ENCODE data around the gene ATP8A1.

Gene ATP8A1

GRCh38 chr4:42637104-42637503 is 19.8 kb downstream of the ATP8A1 start:
- no peak overlapping the region for H3K4me3 ChIP-seq (ENCODE audit: low read depth, low read length)
- H3K36me3 ChIP-seq (replicated peaks), result no peaks in the 10 kb centered on the region
- H3K27ac ChIP-seq, result no peak overlapping the region
- no peaks in the 10 kb centered on the region for H3K27me3 ChIP-seq (replicated peaks)
- DNase-seq, result no peak
- TF ChIP-seq CTCF (IDR thresholded peaks at IDR 0.05; ENCODE audit: low read depth, low read length, missing control alignments), result no peak
- in situ Hi-C loops (cut with HindIII; ENCODE audit: low pct_ligation_motif_present, low sequenced_read_pairs), result no loop called here

GRCh38 chr4:42636645-42636949 is 20.3 kb downstream of the ATP8A1 start:
- no peak overlapping the region for H3K4me3 ChIP-seq (ENCODE audit: low read depth, low read length)
- no peak for DNase-seq
- TF ChIP-seq CTCF (IDR thresholded peaks at IDR 0.05; ENCODE audit: low read depth, low read length, missing control alignments), result no peak
- in situ Hi-C loops (cut with HindIII; ENCODE audit: low pct_ligation_motif_present, low sequenced_read_pairs), result no loop called here
- H3K27ac ChIP-seq, result no peak overlapping the region
- H3K27me3 ChIP-seq (replicated peaks), result no peaks in the 10 kb centered on the region
- H3K36me3 ChIP-seq (replicated peaks), result no peaks in the 10 kb centered on the region

GRCh38 chr4:42633605-42634388 is 23.1 kb downstream of the ATP8A1 start:
- Histone ChIP-seq H3K4me3 (ENCODE audit: low read depth, low read length) (no peak overlapping the region), H3K36me3 (replicated peaks) (no peaks in the 10 kb centered on the region), H3K27me3 (replicated peaks) (no peaks in the 10 kb centered on the region), H3K27ac (no peak overlapping the region)
- no peak for TF ChIP-seq CTCF (IDR thresholded peaks at IDR 0.05; ENCODE audit: low read depth, low read length, missing control alignments)
- in situ Hi-C loops (cut with HindIII; ENCODE audit: low pct_ligation_motif_present, low sequenced_read_pairs), result no loop called here
- DNase-seq, result no peak

GRCh38 chr4:42632653-42633382 is 24.1 kb downstream of the ATP8A1 start:
- Histone ChIP-seq H3K4me3 (ENCODE audit: low read depth, low read length) (no peak overlapping the region), H3K27ac (no peak overlapping the region), H3K36me3 (replicated peaks) (no peaks in the 10 kb centered on the region), H3K27me3 (replicated peaks) (no peaks in the 10 kb centered on the region)
- no peak for DNase-seq
- no peak for TF ChIP-seq CTCF (IDR thresholded peaks at IDR 0.05; ENCODE audit: low read depth, low read length, missing control alignments)
- in situ Hi-C loops (cut with HindIII; ENCODE audit: low pct_ligation_motif_present, low sequenced_read_pairs), result no loop called here

GRCh38 chr4:42630908-42631307 is 26.0 kb downstream of the ATP8A1 start:
- no peak for TF ChIP-seq CTCF (IDR thresholded peaks at IDR 0.05; ENCODE audit: low read depth, low read length, missing control alignments)
- Histone ChIP-seq H3K27me3 (replicated peaks) (no peaks in the 10 kb centered on the region), H3K36me3 (replicated peaks) (no peaks in the 10 kb centered on the region), H3K4me3 (ENCODE audit: low read depth, low read length) (no peak overlapping the region), H3K27ac (no peak overlapping the region)
- DNase-seq, result no peak
- in situ Hi-C loops (cut with HindIII; ENCODE audit: low pct_ligation_motif_present, low sequenced_read_pairs), result no loop called here
